ENCODE results near the gene CNTLN. TPM values are rescaled to one million over a fixed set of nuclear protein-coding genes. Genes with fewer than 3 reads are reported as not detected.

The CNTLN gene
- total RNA-seq, 2 donors from 2014 or later: 2.3 to 2.9 TPM

- no peaks in the 10 kb centered on the region for H3K27me3 Mint-ChIP-seq
- DNase-seq (ENCODE audit: low spot score) (no peak), ATAC-seq (no peak)
- H3K4me1 Mint-ChIP-seq (ENCODE audit: low read depth in 2 of 2): no peaks in the 10 kb centered on the region
- no peaks in the 10 kb centered on the region for H3K9me3 Mint-ChIP-seq
- no peak overlapping the region for H3K27ac Mint-ChIP-seq
- no peak overlapping the region for H3K4me3 Mint-ChIP-seq
- no peaks in the 10 kb centered on the region for H3K36me3 Mint-ChIP-seq
These were observed 400.3 kb downstream of the CNTLN start for GRCh38 chr9:17535176-17535575.

DNA sequence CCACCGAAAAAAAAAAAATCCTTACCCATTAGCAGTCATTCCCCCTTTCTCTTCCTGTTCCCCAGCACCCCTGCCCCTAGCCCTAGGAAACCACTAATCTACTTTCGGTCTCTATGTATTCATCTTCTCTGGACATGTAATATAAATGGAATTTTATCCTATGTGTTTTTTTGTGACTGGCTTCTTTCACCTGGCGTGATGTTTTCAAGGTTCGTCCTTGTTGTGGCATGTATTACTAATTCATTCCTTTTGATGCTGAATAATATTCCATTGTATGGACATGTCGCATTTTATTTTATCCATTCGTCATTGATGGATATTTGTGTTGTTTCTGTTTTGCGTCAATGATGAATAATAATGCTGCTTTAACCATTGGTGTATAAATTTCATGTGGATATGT, 401.2 kb downstream of the CNTLN start:
- DNase-seq (ENCODE audit: low spot score): no peak
- H3K9me3 Mint-ChIP-seq: peaks cover 8% of the 10 kb centered on the region
- H3K27me3 Mint-ChIP-seq: no peaks in the 10 kb centered on the region
- no peak overlapping the region for H3K4me3 Mint-ChIP-seq
- no peaks in the 10 kb centered on the region for H3K4me1 Mint-ChIP-seq (ENCODE audit: low read depth in 2 of 2)
- no peak for ATAC-seq
- H3K36me3 Mint-ChIP-seq: no peaks in the 10 kb centered on the region
- H3K27ac Mint-ChIP-seq: no peak overlapping the region

GRCh38 chr9:17551023-17551422, 416.2 kb downstream of the CNTLN start:
- Mint-ChIP-seq H3K9me3 (peaks cover 11% of the 10 kb centered on the region), H3K4me3 (no peak overlapping the region), H3K27me3 (peaks cover 0 to 3% of the 10 kb centered on the region in 2 donors), H3K36me3 (no peaks in the 10 kb centered on the region), H3K27ac (no peak overlapping the region), H3K4me1 (ENCODE audit: low read depth in 2 of 2) (no peaks in the 10 kb centered on the region)
- ATAC-seq (no peak), DNase-seq (ENCODE audit: low spot score) (no peak)
